Measurements from ENCODE around the gene ADCY2. TPM values are rescaled to one million over a fixed set of nuclear protein-coding genes. Genes with fewer than 3 reads are reported as not detected.

ADCY2 gene
- total RNA-seq, 4 donors from 2014 or later: 4.8 to 9.1 (median 5.7) TPM

DNA sequence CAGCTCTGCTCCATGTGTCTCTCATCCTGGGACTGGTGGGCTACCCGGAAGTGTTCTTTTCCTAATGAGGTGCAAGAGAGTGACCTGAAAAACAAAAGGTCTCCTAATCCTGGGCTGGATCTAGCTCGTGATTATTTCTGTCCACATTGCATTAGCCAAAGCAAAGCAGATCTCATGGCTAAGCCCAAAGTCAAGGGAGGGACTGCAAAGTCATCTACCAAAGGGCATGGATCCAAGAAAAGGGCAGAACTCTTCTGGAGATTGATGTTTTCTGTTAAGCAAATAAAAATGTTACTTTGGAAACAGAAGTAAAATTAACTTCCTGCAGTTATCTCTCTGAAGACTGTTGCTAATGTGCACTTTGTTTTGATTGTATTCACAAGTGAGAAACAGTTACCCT, 229.8 kb downstream of the ADCY2 start:
- no peak overlapping the region for H3K27ac ChIP-seq (replicated peaks in 1 of 4)
- TF ChIP-seq, protein P1, sequence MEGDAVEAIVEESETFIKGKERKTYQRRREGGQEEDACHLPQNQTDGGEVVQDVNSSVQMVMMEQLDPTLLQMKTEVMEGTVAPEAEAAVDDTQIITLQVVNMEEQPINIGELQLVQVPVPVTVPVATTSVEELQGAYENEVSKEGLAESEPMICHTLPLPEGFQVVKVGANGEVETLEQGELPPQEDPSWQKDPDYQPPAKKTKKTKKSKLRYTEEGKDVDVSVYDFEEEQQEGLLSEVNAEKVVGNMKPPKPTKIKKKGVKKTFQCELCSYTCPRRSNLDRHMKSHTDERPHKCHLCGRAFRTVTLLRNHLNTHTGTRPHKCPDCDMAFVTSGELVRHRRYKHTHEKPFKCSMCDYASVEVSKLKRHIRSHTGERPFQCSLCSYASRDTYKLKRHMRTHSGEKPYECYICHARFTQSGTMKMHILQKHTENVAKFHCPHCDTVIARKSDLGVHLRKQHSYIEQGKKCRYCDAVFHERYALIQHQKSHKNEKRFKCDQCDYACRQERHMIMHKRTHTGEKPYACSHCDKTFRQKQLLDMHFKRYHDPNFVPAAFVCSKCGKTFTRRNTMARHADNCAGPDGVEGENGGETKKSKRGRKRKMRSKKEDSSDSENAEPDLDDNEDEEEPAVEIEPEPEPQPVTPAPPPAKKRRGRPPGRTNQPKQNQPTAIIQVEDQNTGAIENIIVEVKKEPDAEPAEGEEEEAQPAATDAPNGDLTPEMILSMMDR (IDR thresholded peaks at IDR 0.05): no peak
- TF ChIP-seq EP300 (IDR thresholded peaks at IDR 0.05): no peak
- TF ChIP-seq POLR2A (IDR thresholded peaks at IDR 0.05; ENCODE audit: low read depth): no peak
- TF ChIP-seq POLR2AphosphoS5 (IDR thresholded peaks at IDR 0.05): no peak
- intact Hi-C loops (cut with DNase I): no loop called here
- no peak overlapping the region for H3K4me3 ChIP-seq
- no peaks in the 10 kb centered on the region for H3K27me3 ChIP-seq
- no peaks in the 10 kb centered on the region for H3K36me3 ChIP-seq
- 29% methylated on average over 2 of the region's 2 CpGs for WGBS
- H3K4me1 ChIP-seq: no peaks in the 10 kb centered on the region
- no peaks in the 10 kb centered on the region for H3K9me3 ChIP-seq
- peak; percentile 53 for DNase-seq (ENCODE audit: extremely low spot score)

DNA sequence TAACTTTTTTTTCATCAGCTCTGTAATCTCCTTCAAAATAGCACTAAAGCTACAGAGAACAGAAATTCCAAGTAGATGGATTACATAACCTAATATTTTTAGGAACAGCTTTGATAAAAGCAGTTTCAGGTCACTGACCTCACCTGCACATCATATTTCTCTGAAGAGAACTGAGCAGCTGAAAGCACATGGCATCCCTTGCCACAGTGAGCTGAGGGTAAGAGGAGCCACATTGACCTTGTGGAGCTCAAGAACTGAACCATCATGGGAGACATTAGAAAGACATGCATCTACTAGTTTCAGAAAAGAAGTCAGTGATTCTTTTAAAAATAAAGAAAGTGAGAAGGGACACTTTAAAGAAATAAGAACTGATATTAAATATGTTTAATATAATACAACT, 232.3 kb downstream of the ADCY2 start:
- Histone ChIP-seq H3K27ac (replicated peaks in 1 of 4) (no peak overlapping the region), H3K9me3 (no peaks in the 10 kb centered on the region), H3K36me3 (no peaks in the 10 kb centered on the region), H3K4me3 (no peak overlapping the region), H3K27me3 (no peaks in the 10 kb centered on the region), H3K4me1 (no peaks in the 10 kb centered on the region)
- intact Hi-C loops (cut with DNase I): no loop called here
- peak; percentile 47 for DNase-seq (ENCODE audit: extremely low spot score)
- no peak for TF ChIP-seq EP300 (IDR thresholded peaks at IDR 0.05)
- TF ChIP-seq, protein P1 (IDR thresholded peaks at IDR 0.05): no peak
- TF ChIP-seq POLR2AphosphoS5 (IDR thresholded peaks at IDR 0.05): no peak
- TF ChIP-seq POLR2A (IDR thresholded peaks at IDR 0.05; ENCODE audit: low read depth): no peak

DNA sequence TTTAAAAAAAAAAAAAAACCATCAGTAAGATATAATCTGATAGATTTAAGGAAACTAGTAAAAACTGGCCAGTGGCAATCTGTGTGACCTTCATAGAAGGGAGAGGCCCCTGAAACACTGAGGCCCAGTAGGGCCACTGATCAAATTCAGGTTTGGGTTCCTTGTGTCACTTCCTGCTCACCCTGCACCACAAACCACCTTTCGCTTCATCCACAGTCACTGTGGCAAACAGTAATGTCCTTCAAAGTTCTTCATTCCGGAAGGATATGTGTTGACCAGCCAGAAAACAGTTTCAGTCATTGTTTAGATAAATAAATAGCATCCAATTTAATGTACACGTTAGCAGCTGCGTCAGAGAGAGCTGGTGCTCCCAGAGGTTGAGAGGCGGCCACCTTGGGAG, 232.9 kb downstream of the ADCY2 start:
- DNase-seq (ENCODE audit: extremely low spot score): no peak
- H3K27me3 ChIP-seq: no peaks in the 10 kb centered on the region
- intact Hi-C loops (cut with DNase I): no loop called here
- no peaks in the 10 kb centered on the region for H3K4me1 ChIP-seq
- H3K4me3 ChIP-seq: no peak overlapping the region
- no peaks in the 10 kb centered on the region for H3K9me3 ChIP-seq
- no peak for TF ChIP-seq EP300 (IDR thresholded peaks at IDR 0.05)
- H3K36me3 ChIP-seq: no peaks in the 10 kb centered on the region
- no peak overlapping the region for H3K27ac ChIP-seq (replicated peaks in 1 of 4)
- 66% methylated on average over 5 of the region's 5 CpGs for WGBS

DNA sequence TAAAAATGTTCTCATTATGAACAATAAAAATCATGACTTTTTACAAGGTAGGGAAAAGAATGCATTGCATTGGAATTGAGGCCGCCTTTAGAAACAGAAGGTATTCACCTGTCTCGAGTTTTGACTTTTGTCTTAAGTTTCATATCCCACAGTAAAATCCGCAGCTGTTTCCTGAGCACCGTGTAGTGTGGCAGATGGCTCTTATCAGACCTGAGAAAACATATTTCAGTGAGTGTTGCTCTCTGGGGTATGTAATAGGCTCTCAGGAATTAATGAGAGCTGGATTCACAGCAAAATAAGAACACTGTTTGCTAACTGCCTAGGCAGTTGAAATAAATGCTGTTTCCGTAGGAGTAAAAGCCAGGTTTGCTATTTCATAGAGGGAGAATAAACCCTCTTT, 233.6 kb downstream of the ADCY2 start:
- DNase-seq (ENCODE audit: extremely low spot score): no peak
- no peak overlapping the region for H3K4me3 ChIP-seq
- no peaks in the 10 kb centered on the region for H3K27me3 ChIP-seq
- intact Hi-C loops (cut with DNase I): no loop called here
- no peaks in the 10 kb centered on the region for H3K9me3 ChIP-seq
- no peaks in the 10 kb centered on the region for H3K4me1 ChIP-seq
- TF ChIP-seq EP300 (IDR thresholded peaks at IDR 0.05) (no peak), POLR2AphosphoS5 (IDR thresholded peaks at IDR 0.05) (no peak), POLR2A (IDR thresholded peaks at IDR 0.05; ENCODE audit: low read depth) (no peak)
- TF ChIP-seq, protein P1 (IDR thresholded peaks at IDR 0.05): no peak
- H3K36me3 ChIP-seq: no peaks in the 10 kb centered on the region
- no peak overlapping the region for H3K27ac ChIP-seq (replicated peaks in 1 of 4)
- WGBS: 60% methylated on average over 5 of the region's 5 CpGs

DNA sequence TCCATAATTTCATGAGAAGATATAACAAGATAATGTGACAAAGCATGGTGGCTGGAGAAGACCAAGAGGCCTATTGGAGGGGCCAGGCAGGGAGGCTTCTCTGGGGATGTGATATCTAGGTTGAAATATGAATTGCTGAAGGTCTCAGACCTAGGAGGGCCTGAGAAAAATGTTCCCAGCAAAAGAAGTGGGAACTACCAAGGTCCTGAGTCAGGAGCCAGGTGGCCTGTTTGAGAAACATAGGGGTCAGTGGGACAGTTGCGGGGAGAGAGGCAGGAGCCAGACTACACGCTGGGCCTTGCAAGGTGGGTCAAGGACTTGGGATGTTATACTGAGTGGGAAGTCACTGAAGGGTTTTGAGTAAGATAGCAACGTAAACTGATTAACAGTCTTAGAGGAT, 238.9 kb downstream of the ADCY2 start:
- 92% methylated on average over 3 of the region's 3 CpGs for WGBS
- intact Hi-C loops (cut with DNase I): no loop called here

More for the DNA sequence above, 238.9 kb downstream of the ADCY2 start:
- no peak overlapping the region for H3K27ac ChIP-seq (replicated peaks in 1 of 4)
- TF ChIP-seq, protein P1 (IDR thresholded peaks at IDR 0.05): no peak
- no peak overlapping the region for H3K4me3 ChIP-seq
- no peaks in the 10 kb centered on the region for H3K9me3 ChIP-seq
- no peaks in the 10 kb centered on the region for H3K36me3 ChIP-seq
- DNase-seq (ENCODE audit: extremely low spot score): peak; percentile 57
- H3K4me1 ChIP-seq: no peaks in the 10 kb centered on the region
- H3K27me3 ChIP-seq: no peaks in the 10 kb centered on the region
